Measurements from ENCODE around the gene INO80E. TPM values are rescaled to one million over a fixed set of nuclear protein-coding genes. Genes with fewer than 3 reads are reported as not detected.
"Not testable (repeated sequence)": the region's sequence is repeated elsewhere in the genome, so short reads cannot be mapped to it uniquely, and the experiment has no call there.

The INO80E gene
- total and polyA plus RNA-seq, 7 donors = 30.5 to 86.9 (median 43.3) TPM

GRCh38 chr16:29958756-29959155, 37.3 kb upstream of the INO80E start:
- no peaks in the 10 kb centered on the region for H3K9me3 ChIP-seq
- TF ChIP-seq CTCF (IDR thresholded peaks at IDR 0.05) = no peak
- 87 to 92% (median 91%) methylated on average over 5 of the region's 5 CpGs for WGBS, 3 donors
- no peaks in the 10 kb centered on the region for H3K4me1 ChIP-seq
- H3K27ac ChIP-seq = no peak overlapping the region
- DNase-seq (no peak), ATAC-seq (no peak)
- H3K4me3 ChIP-seq = no peak overlapping the region
- no peaks in the 10 kb centered on the region for H3K36me3 ChIP-seq (ENCODE audit: insufficient read depth in 1 of 2, low read depth in 1 of 2)
- no peaks in the 10 kb centered on the region for H3K27me3 ChIP-seq (ENCODE audit: insufficient read depth in 3 of 3, low read length in 2 of 3)
- intact Hi-C loops (cut with DNase I) = loop anchor here in 1 of 2 donors (5.0 kb wide), 1 partner anchor 44 kb away; no protein-coding TSS in a partner anchor

- Histone ChIP-seq H3K4me3 (no peak overlapping the region), H3K9me3 (no peaks in the 10 kb centered on the region), H3K36me3 (ENCODE audit: insufficient read depth in 1 of 2, low read depth in 1 of 2) (no peaks in the 10 kb centered on the region), H3K4me1 (no peaks in the 10 kb centered on the region), H3K27me3 (ENCODE audit: insufficient read depth in 3 of 3, low read length in 2 of 3) (no peaks in the 10 kb centered on the region), H3K27ac (no peak overlapping the region)
- 79 to 88% (median 84%) methylated on average over 9 of the region's 9 CpGs for WGBS, 3 donors
- no peak for TF ChIP-seq CTCF (IDR thresholded peaks at IDR 0.05)
- DNase-seq (no peak), ATAC-seq (no peak)
- intact Hi-C loops (cut with DNase I) = loop anchor here in 1 of 2 donors (5.0 kb wide), 1 partner anchor 43 kb away; no protein-coding TSS in a partner anchor
Observed at GRCh38 chr16:29959293-29959692, 36.7 kb upstream of the INO80E start.

GRCh38 chr16:29959821-29960220, 36.2 kb upstream of the INO80E start:
- not testable (repeated sequence) for H3K27ac ChIP-seq; H3K9me3 ChIP-seq; H3K4me3 ChIP-seq; H3K27me3 ChIP-seq (ENCODE audit: insufficient read depth in 3 of 3, low read length in 2 of 3); DNase-seq; H3K36me3 ChIP-seq (ENCODE audit: insufficient read depth in 1 of 2, low read depth in 1 of 2); H3K4me1 ChIP-seq; ATAC-seq
- intact Hi-C loops (cut with DNase I) = loop anchor here in 1 of 2 donors (5.0 kb wide), 2 partner anchors 33 to 42 kb away; partner anchors contain the start of gene KCTD13
- 85 to 88% (median 87%) methylated on average over 4 of the region's 4 CpGs for WGBS, 3 donors

GRCh38 chr16:29961127-29961478, 34.9 kb upstream of the INO80E start:
- H3K4me1 ChIP-seq = no peaks in the 10 kb centered on the region
- TF ChIP-seq CTCF (IDR thresholded peaks at IDR 0.05) = no peak
- ATAC-seq (peak in 1 of 4 donors; percentile 5), DNase-seq (no peak)
- no peaks in the 10 kb centered on the region for H3K27me3 ChIP-seq (ENCODE audit: insufficient read depth in 3 of 3, low read length in 2 of 3)
- peaks cover 0 to 9% of the 10 kb centered on the region in 2 donors for H3K36me3 ChIP-seq (ENCODE audit: insufficient read depth in 1 of 2, low read depth in 1 of 2)
- WGBS, 3 donors = 45 to 47% (median 47%) methylated on average over 10 of the region's 10 CpGs
- intact Hi-C loops (cut with DNase I) = loop anchor here in 1 of 2 donors (5.0 kb wide), 1 partner anchor 34 kb away; the partner anchor contains the start of gene KCTD13
- no peaks in the 10 kb centered on the region for H3K9me3 ChIP-seq
- H3K27ac ChIP-seq = peak overlapping the region; percentile 83
- peak overlapping the region; percentile 75 for H3K4me3 ChIP-seq

GRCh38 chr16:29961479-29962343, 34.3 kb upstream of the INO80E start, which contains the start of gene TMEM219:
TSS of gene TMEM219 (plus strand) at chr16:29962079. CDS start at chr16:29963144, 1,065 bp downstream.
- DNase-seq (peak; percentile 91 to 95), ATAC-seq (peak; percentile 98 to 99 (median 99))
- Histone ChIP-seq H3K9me3 (no peaks in the 10 kb centered on the region), H3K27me3 (ENCODE audit: insufficient read depth in 3 of 3, low read length in 2 of 3) (no peaks in the 10 kb centered on the region), H3K4me1 (no peaks in the 10 kb centered on the region), H3K4me3 (peak within 1 kb of the TSS; percentile 75), H3K36me3 (ENCODE audit: insufficient read depth in 1 of 2, low read depth in 1 of 2) (peaks cover 0 to 9% of the 10 kb centered on the region in 2 donors), H3K27ac (peak within 1 kb of the TSS; percentile 83)
- WGBS, 3 donors = 0 to 2% (median 1%) methylated on average over 58 to 75 of the region's 75 CpGs
- intact Hi-C loops (cut with DNase I) = loop anchor here in 1 of 2 donors (5.0 kb wide), 1 partner anchor 34 kb away; the partner anchor contains the start of gene KCTD13
- peak; percentile 45 for TF ChIP-seq CTCF (IDR thresholded peaks at IDR 0.05)
